ENCODE measurements around the gene KIF5C.

- TF ChIP-seq CTCF (IDR thresholded peaks at IDR 0.05; ENCODE audit: insufficient read depth, low read depth, low read length) (no peak), EZH2 (IDR thresholded peaks at IDR 0.05; ENCODE audit: insufficient read depth, low read length) (no peak)
Observed at GRCh38 chr2:148876595-148877402, 1.8 kb downstream of the KIF5C start.

All from astrocyte (in vitro differentiated cells and primary cell).